HPDE6-E6E7 (cell line): ENCODE data around the gene PCGF3.
"Not testable (repeated sequence)": the region's sequence is repeated elsewhere in the genome, so short reads cannot be mapped to it uniquely, and the experiment has no call there.

Experiments used
- DNase-seq: peaks from one replicate; pipeline ENCODE4 v3.0.0; 2011; ENCODE audit warnings: missing footprints; ENCODE audit errors: extremely low spot score

Gene PCGF3

GRCh38 chr4:682490-683172, 23.0 kb upstream of the PCGF3 start:
- DNase-seq: no peak

- no peak for DNase-seq
Observed at GRCh38 chr4:683247-683897, 22.3 kb upstream of the PCGF3 start.

- DNase-seq: no peak
Observed at GRCh38 chr4:683982-684622, 21.5 kb upstream of the PCGF3 start.

- DNase-seq: no peak
Observed at GRCh38 chr4:684623-685327, 20.9 kb upstream of the PCGF3 start.

- no peak for DNase-seq
Observed at GRCh38 chr4:685679-686412, 19.8 kb upstream of the PCGF3 start.

GRCh38 chr4:686413-687040, 19.1 kb upstream of the PCGF3 start:
- DNase-seq: no peak

GRCh38 chr4:687048-687970, 18.3 kb upstream of the PCGF3 start:
- peak; percentile 96 for DNase-seq

- no peak for DNase-seq
Observed at GRCh38 chr4:687971-688853, 17.4 kb upstream of the PCGF3 start.

- no peak for DNase-seq
Observed at GRCh38 chr4:688854-689681, 16.6 kb upstream of the PCGF3 start, which contains the start of gene SLC49A3. Gene SLC49A3 (minus strand): TSS chr4:689151. CDS start chr4:689127, 24 bp downstream.

- no peak for DNase-seq
Observed at GRCh38 chr4:689723-690122, 15.9 kb upstream of the PCGF3 start.

GRCh38 chr4:692771-693554, 12.7 kb upstream of the PCGF3 start:
- DNase-seq: no peak

GRCh38 chr4:694341-694940, 11.2 kb upstream of the PCGF3 start:
- DNase-seq: not testable (repeated sequence)

- no peak for DNase-seq
Observed at GRCh38 chr4:699816-700580, 5.6 kb upstream of the PCGF3 start.

- no peak for DNase-seq
Observed at GRCh38 chr4:700587-701264, 4.9 kb upstream of the PCGF3 start.

- DNase-seq: no peak
Observed at GRCh38 chr4:702618-703048, 3.0 kb upstream of the PCGF3 start.
